SK-N-SH treated with all-trans-retinoic acid at 6 μM for 48 hours (cell line): ENCODE measurements around the gene ELMO1.

ENCODE experiments used
- ARNTL ChIP-seq: fragments of 450-650 bp; formaldehyde crosslinking; IDR thresholded peaks from 2 replicates; pipeline ENCODE4 v1.5.0; 2020; ENCODE audit warnings: low read depth, mild to moderate bottlenecking, moderate library complexity, borderline replicate concordance
- BACH2 ChIP-seq: fragments of 250-450 bp; sonication (Bioruptor Pico); IDR thresholded peaks from 2 replicates; pipeline ENCODE4 v1.9.0; 2021; ENCODE audit warnings: mild to moderate bottlenecking, borderline replicate concordance
- GLIS3 ChIP-seq: fragments of 250-450 bp; sonication (Bioruptor Pico); IDR thresholded peaks from 2 replicates; pipeline ENCODE4 v1.5.0; 2020; ENCODE audit warnings: mild to moderate bottlenecking, moderate library complexity
- OSR1 ChIP-seq: fragments of 250-450 bp; sonication (Bioruptor Pico); IDR thresholded peaks from 2 replicates; pipeline ENCODE4 v1.8.0; 2022; ENCODE audit warnings: moderate library complexity, mild to moderate bottlenecking, inconsistent platforms
- PATZ1 ChIP-seq: fragments of 250-450 bp; sonication (Bioruptor Pico); IDR thresholded peaks from 2 replicates; pipeline ENCODE4 v1.8.0; 2020; ENCODE audit warnings: mild to moderate bottlenecking, moderate library complexity, borderline replicate concordance
- POU6F1 ChIP-seq: fragments of 250-450 bp; sonication (Bioruptor Pico); IDR thresholded peaks from 2 replicates; pipeline ENCODE4 v1.8.0; 2021; ENCODE audit warnings: low read depth, mild to moderate bottlenecking, moderate library complexity, borderline replicate concordance
- TCF4 ChIP-seq: fragments of 250-450 bp; sonication (Bioruptor Pico); IDR thresholded peaks from 2 replicates; pipeline ENCODE4 v1.8.0; 2021; ENCODE audit warnings: mild to moderate bottlenecking, moderate library complexity, borderline replicate concordance
- ZC3H10 ChIP-seq: fragments of 250-450 bp; sonication (Bioruptor Pico); IDR thresholded peaks from 2 replicates; pipeline ENCODE4 v1.5.1; 2021; ENCODE audit warnings: mild to moderate bottlenecking, moderate library complexity
- ZFP30 ChIP-seq: fragments of 450-650 bp; formaldehyde crosslinking; IDR thresholded peaks from 2 replicates; pipeline ENCODE4 v1.5.0; 2022; ENCODE audit warnings: mild to moderate bottlenecking, moderate library complexity
- ZNF8 ChIP-seq: fragments of 450-650 bp; formaldehyde crosslinking; IDR thresholded peaks from 2 replicates; pipeline ENCODE4 v1.5.0; 2020; ENCODE audit warnings: mild to moderate bottlenecking, moderate library complexity

- TF ChIP-seq GLIS3 (no peak), PATZ1 (CRISPR knock-in tag) (no peak), ZC3H10 (no peak), ARNTL (CRISPR knock-in tag) (no peak), TCF4 (no peak), POU6F1 (CRISPR knock-in tag) (no peak), ZNF8 (CRISPR knock-in tag) (no peak), ZFP30 (CRISPR knock-in tag) (no peak), BACH2 (no peak), OSR1 (CRISPR knock-in tag) (no peak)
Observed at GRCh38 chr7:37256631-37257030, 192.0 kb downstream of the ELMO1 start.
